ENCODE data around the gene APBB2. TPM values are rescaled to one million over a fixed set of nuclear protein-coding genes. Genes with fewer than 3 reads are reported as not detected.
"Not testable (repeated sequence)": the region's sequence is repeated elsewhere in the genome, so short reads cannot be mapped to it uniquely, and the experiment has no call there.

Gene APBB2
- total and polyA plus RNA-seq, 3 experiments from 2014 or later: 0.86 to 1.1 TPM; not detected in 1

DNA sequence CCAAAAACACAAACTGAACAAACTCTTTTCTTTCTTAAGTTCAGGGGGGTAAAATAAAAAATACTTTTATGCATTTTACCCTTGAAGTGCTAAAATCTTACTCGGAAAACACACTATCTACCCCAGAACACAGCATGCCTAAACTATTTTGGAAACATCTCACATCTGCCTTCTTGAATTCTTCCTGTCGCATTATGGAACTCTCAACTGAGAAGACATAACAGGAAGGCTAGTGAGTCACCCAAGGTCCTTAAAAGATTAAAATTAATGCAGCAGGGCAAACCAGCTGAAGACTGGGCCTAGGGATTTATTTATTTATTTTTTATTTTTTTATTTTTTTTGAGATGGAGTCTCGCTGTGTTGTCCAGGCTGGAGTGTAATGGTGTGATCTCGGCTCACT, 208.2 kb downstream of the APBB2 start:
- H3K27me3 Mint-ChIP-seq: peaks cover 0 to 4% of the 10 kb centered on the region in 2 donors
- H3K27me3 ChIP-seq (ENCODE audit: insufficient read depth, low read length, poor library complexity, severe bottlenecking): no peaks in the 10 kb centered on the region
- DNase-seq: no peak
- ChIA-PET CTCF (no interaction called here), POLR2A (no interaction called here)
- no peaks in the 10 kb centered on the region for H3K36me3 ChIP-seq (ENCODE audit: insufficient read depth, low read length)
- H3K4me3 ChIP-seq (ENCODE audit: low read length): no peak overlapping the region
- no peak overlapping the region for H3K27ac Mint-ChIP-seq
- no peaks in the 10 kb centered on the region for H3K36me3 Mint-ChIP-seq
- H3K9me3 ChIP-seq (ENCODE audit: low read length): no peaks in the 10 kb centered on the region
- H3K4me1 Mint-ChIP-seq: no peaks in the 10 kb centered on the region
- no peak overlapping the region for H3K27ac ChIP-seq (ENCODE audit: low read depth, low read length)
- no peaks in the 10 kb centered on the region for H3K4me1 ChIP-seq (ENCODE audit: insufficient read depth, low read length)
- H3K9me3 Mint-ChIP-seq: peaks cover 0 to 5% (median 0%) of the 10 kb centered on the region in 5 donors
- no peak overlapping the region for H3K4me3 Mint-ChIP-seq

GRCh38 chr4:41002309-41002708, 212.0 kb downstream of the APBB2 start:
- Mint-ChIP-seq H3K27ac (no peak overlapping the region), H3K4me3 (no peak overlapping the region), H3K36me3 (no peaks in the 10 kb centered on the region), H3K4me1 (no peaks in the 10 kb centered on the region), H3K27me3 (peaks cover 4% of the 10 kb centered on the region in 2 donors), H3K9me3 (peaks cover 0 to 5% (median 0%) of the 10 kb centered on the region in 5 donors)
- no peaks in the 10 kb centered on the region for H3K36me3 ChIP-seq (ENCODE audit: insufficient read depth, low read length)
- no peaks in the 10 kb centered on the region for H3K4me1 ChIP-seq (ENCODE audit: insufficient read depth, low read length)
- CTCF ChIA-PET: no interaction called here
- DNase-seq: no peak
- H3K9me3 ChIP-seq (ENCODE audit: low read length): no peaks in the 10 kb centered on the region
- POLR2A ChIA-PET: no interaction called here
- H3K4me3 ChIP-seq (ENCODE audit: low read length): no peak overlapping the region
- H3K27ac ChIP-seq (ENCODE audit: low read depth, low read length): no peak overlapping the region
- no peaks in the 10 kb centered on the region for H3K27me3 ChIP-seq (ENCODE audit: insufficient read depth, low read length, poor library complexity, severe bottlenecking)

GRCh38 chr4:41000356-41000755, 214.0 kb downstream of the APBB2 start:
- H3K4me1 Mint-ChIP-seq: no peaks in the 10 kb centered on the region
- no peaks in the 10 kb centered on the region for H3K9me3 ChIP-seq (ENCODE audit: low read length)
- no peak overlapping the region for H3K4me3 Mint-ChIP-seq
- H3K9me3 Mint-ChIP-seq: peaks cover 0 to 4% (median 0%) of the 10 kb centered on the region in 5 donors
- DNase-seq: no peak
- ChIA-PET CTCF (no interaction called here), POLR2A (no interaction called here)
- H3K36me3 Mint-ChIP-seq: no peaks in the 10 kb centered on the region
- no peak overlapping the region for H3K4me3 ChIP-seq (ENCODE audit: low read length)
- no peaks in the 10 kb centered on the region for H3K4me1 ChIP-seq (ENCODE audit: insufficient read depth, low read length)
- H3K36me3 ChIP-seq (ENCODE audit: insufficient read depth, low read length): no peaks in the 10 kb centered on the region
- H3K27me3 Mint-ChIP-seq: peaks cover 4% of the 10 kb centered on the region in 2 donors
- H3K27ac ChIP-seq (ENCODE audit: low read depth, low read length): no peak overlapping the region
- H3K27me3 ChIP-seq (ENCODE audit: insufficient read depth, low read length, poor library complexity, severe bottlenecking): no peaks in the 10 kb centered on the region
- H3K27ac Mint-ChIP-seq: no peak overlapping the region

- H3K27me3 Mint-ChIP-seq: peaks cover 4% of the 10 kb centered on the region in 2 donors
- H3K4me3 Mint-ChIP-seq: no peak overlapping the region
- peaks cover 0 to 4% (median 0%) of the 10 kb centered on the region in 5 donors for H3K9me3 Mint-ChIP-seq
- no peak overlapping the region for H3K4me3 ChIP-seq (ENCODE audit: low read length)
- POLR2A ChIA-PET: no interaction called here
- H3K9me3 ChIP-seq (ENCODE audit: low read length): no peaks in the 10 kb centered on the region
- H3K4me1 Mint-ChIP-seq: no peaks in the 10 kb centered on the region
- H3K4me1 ChIP-seq (ENCODE audit: insufficient read depth, low read length): no peaks in the 10 kb centered on the region
- no peaks in the 10 kb centered on the region for H3K36me3 ChIP-seq (ENCODE audit: insufficient read depth, low read length)
- DNase-seq: no peak
- H3K27me3 ChIP-seq (ENCODE audit: insufficient read depth, low read length, poor library complexity, severe bottlenecking): no peaks in the 10 kb centered on the region
- no peak overlapping the region for H3K27ac ChIP-seq (ENCODE audit: low read depth, low read length)
- CTCF ChIA-PET: no interaction called here
- H3K36me3 Mint-ChIP-seq: no peaks in the 10 kb centered on the region
- H3K27ac Mint-ChIP-seq: no peak overlapping the region
These were observed 215.5 kb downstream of the APBB2 start for GRCh38 chr4:40998675-40999358.

DNA sequence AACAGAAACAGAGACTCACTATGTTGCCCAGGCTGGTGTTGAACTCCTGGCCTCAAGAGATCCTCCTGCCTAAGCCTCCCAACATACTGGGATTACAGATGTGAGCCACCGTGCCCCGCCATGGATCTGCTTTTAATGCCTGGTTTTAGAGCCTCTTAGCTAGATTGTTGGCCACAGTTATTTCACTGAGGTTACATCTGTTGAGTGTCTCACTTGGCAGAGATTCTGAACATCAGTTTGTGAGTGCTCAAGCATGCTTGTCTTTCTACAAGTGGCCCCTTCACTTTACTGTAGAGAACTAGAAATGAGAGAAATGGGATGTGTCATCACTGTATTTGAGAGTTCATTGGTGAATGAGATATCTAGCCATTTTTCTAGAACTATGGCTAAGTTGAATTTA, 218.5 kb downstream of the APBB2 start:
- no peaks in the 10 kb centered on the region for H3K4me1 Mint-ChIP-seq

DNA sequence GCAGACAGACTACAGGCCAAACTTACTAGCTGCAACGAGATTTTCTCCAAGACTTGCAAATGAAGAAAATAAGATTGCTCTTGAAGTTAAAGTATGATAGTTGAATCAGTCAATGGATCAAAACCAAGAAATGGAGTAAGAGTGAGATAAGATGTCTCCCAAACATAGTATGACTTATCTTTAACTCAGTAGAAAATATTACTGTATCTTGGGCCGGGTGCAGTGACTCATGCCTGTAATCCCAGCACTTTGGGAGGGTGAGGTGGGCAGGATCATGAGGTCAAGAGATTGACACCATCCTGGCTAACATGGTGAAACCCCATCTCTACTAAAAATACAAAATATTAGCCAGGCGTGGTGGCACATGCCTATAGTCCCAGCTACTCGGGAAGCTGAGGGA, 220.0 kb downstream of the APBB2 start:
- H3K36me3 Mint-ChIP-seq; H3K9me3 ChIP-seq (ENCODE audit: low read length); H3K4me3 Mint-ChIP-seq; H3K4me1 Mint-ChIP-seq; H3K27me3 ChIP-seq (ENCODE audit: insufficient read depth, low read length, poor library complexity, severe bottlenecking); H3K27ac ChIP-seq (ENCODE audit: low read depth, low read length); H3K36me3 ChIP-seq (ENCODE audit: insufficient read depth, low read length); H3K27ac Mint-ChIP-seq; H3K4me3 ChIP-seq (ENCODE audit: low read length); H3K9me3 Mint-ChIP-seq; H3K4me1 ChIP-seq (ENCODE audit: insufficient read depth, low read length); H3K27me3 Mint-ChIP-seq; POLR2A ChIA-PET; DNase-seq: not testable (repeated sequence)
- CTCF ChIA-PET: interaction anchor here (1.2 kb wide), 1 partner anchor 8 kb away, joined by 3 read pairs; no protein-coding TSS in a partner anchor

More for the DNA sequence above, 218.5 kb downstream of the APBB2 start:
- Histone ChIP-seq H3K27me3 (ENCODE audit: insufficient read depth, low read length, poor library complexity, severe bottlenecking) (no peaks in the 10 kb centered on the region), H3K9me3 (ENCODE audit: low read length) (no peaks in the 10 kb centered on the region), H3K36me3 (ENCODE audit: insufficient read depth, low read length) (no peaks in the 10 kb centered on the region), H3K4me1 (ENCODE audit: insufficient read depth, low read length) (no peaks in the 10 kb centered on the region), H3K4me3 (ENCODE audit: low read length) (no peak overlapping the region), H3K27ac (ENCODE audit: low read depth, low read length) (no peak overlapping the region)
- Mint-ChIP-seq H3K4me3 (no peak overlapping the region), H3K27me3 (peaks cover 0 to 4% of the 10 kb centered on the region in 2 donors), H3K36me3 (no peaks in the 10 kb centered on the region), H3K27ac (no peak overlapping the region), H3K9me3 (peaks cover 0 to 4% (median 0%) of the 10 kb centered on the region in 5 donors)
- no peak for DNase-seq
- ChIA-PET CTCF (interaction anchor here (1.2 kb wide), 1 partner anchor 9 kb away, joined by 3 read pairs; no protein-coding TSS in a partner anchor), POLR2A (no interaction called here)

DNA sequence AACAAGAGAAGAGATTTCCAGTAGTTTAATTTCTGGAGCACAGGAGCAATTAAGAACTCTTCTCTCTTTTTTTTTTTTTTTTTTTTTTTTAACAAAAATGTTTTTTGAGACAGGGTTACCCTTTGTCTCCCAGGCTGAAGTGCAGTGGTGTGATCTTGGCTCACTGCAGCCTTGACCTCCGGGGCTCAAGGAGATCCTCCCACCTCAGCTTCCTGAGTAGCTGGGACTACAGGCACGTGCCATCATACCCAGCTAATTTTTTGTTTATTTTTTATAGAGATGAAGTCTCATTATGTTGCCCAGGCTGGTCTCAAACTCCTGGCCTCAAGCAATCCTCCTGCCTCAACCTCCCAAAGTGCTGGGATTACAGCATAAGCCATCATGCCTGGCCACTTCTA, 221.0 kb downstream of the APBB2 start:
- H3K27ac ChIP-seq (ENCODE audit: low read depth, low read length); CTCF ChIA-PET: not testable (repeated sequence)

GRCh38 chr4:40992472-40993295, 221.7 kb downstream of the APBB2 start:
- Histone ChIP-seq H3K9me3 (ENCODE audit: low read length) (no peaks in the 10 kb centered on the region), H3K4me1 (ENCODE audit: insufficient read depth, low read length) (no peaks in the 10 kb centered on the region), H3K4me3 (ENCODE audit: low read length) (no peak overlapping the region), H3K27ac (ENCODE audit: low read depth, low read length) (no peak overlapping the region), H3K27me3 (ENCODE audit: insufficient read depth, low read length, poor library complexity, severe bottlenecking) (no peaks in the 10 kb centered on the region), H3K36me3 (ENCODE audit: insufficient read depth, low read length) (no peaks in the 10 kb centered on the region)
- Mint-ChIP-seq H3K9me3 (peaks cover 0 to 6% (median 0%) of the 10 kb centered on the region in 5 donors), H3K4me1 (no peaks in the 10 kb centered on the region), H3K27ac (peak overlapping the region in 1 of 8 donors; percentile 2), H3K36me3 (no peaks in the 10 kb centered on the region), H3K4me3 (no peak overlapping the region), H3K27me3 (no peaks in the 10 kb centered on the region)
- POLR2A ChIA-PET: no interaction called here
- no peak for DNase-seq
- CTCF ChIA-PET: interaction anchor here (1.2 kb wide), 1 partner anchor 22 kb away, joined by 3 read pairs; no protein-coding TSS in a partner anchor

More for the DNA sequence above, 221.0 kb downstream of the APBB2 start:
- H3K27ac Mint-ChIP-seq; H3K4me3 Mint-ChIP-seq; DNase-seq; H3K36me3 Mint-ChIP-seq; H3K4me3 ChIP-seq (ENCODE audit: low read length); POLR2A ChIA-PET; H3K4me1 Mint-ChIP-seq; H3K4me1 ChIP-seq (ENCODE audit: insufficient read depth, low read length); H3K9me3 Mint-ChIP-seq; H3K9me3 ChIP-seq (ENCODE audit: low read length); H3K36me3 ChIP-seq (ENCODE audit: insufficient read depth, low read length); H3K27me3 Mint-ChIP-seq; H3K27me3 ChIP-seq (ENCODE audit: insufficient read depth, low read length, poor library complexity, severe bottlenecking): not testable (repeated sequence)
